Stomach smooth muscle (tissue), 2 donors: Measurements from ENCODE around the gene NANOS3.

Source experiments
- H3K27ac ChIP-seq: one replicate; pipeline ENCODE4 v1.7.0; 2013; ENCODE audit warnings: mild to moderate bottlenecking, low read length, inconsistent platforms
- H3K27me3 ChIP-seq, 2 donors: one replicate each; pipeline ENCODE4 v1.7.0; 2013; ENCODE audit warnings: low read length in 2 of 2; ENCODE audit not compliant: insufficient read depth in 2 of 2, control insufficient read depth in 1 of 2
- H3K36me3 ChIP-seq, 2 donors: one replicate each; pipeline ENCODE4 v1.7.0; 2013; ENCODE audit warnings: low read length in 2 of 2; ENCODE audit not compliant: control insufficient read depth in 2 of 2, insufficient read depth in 2 of 2
- H3K4me1 ChIP-seq: one replicate; pipeline ENCODE4 v1.7.0; 2013; ENCODE audit warnings: low read length; ENCODE audit not compliant: control insufficient read depth, insufficient read depth
- H3K4me3 ChIP-seq, 2 donors: one replicate each; pipeline ENCODE4 v1.7.0; 2013; ENCODE audit warnings: low read length in 2 of 2
- H3K9ac ChIP-seq, 2 donors: one replicate each; pipeline ENCODE4 v1.7.0; 2013; ENCODE audit warnings: low read length in 2 of 2, mild to moderate bottlenecking in 1 of 2
- H3K9me3 ChIP-seq, 2 donors: one replicate each; pipeline ENCODE4 v1.7.0; 2013; ENCODE audit warnings: low read length in 2 of 2; ENCODE audit not compliant: control insufficient read depth in 2 of 2
- donor health status: healthy.
- donor health status: Pancreatic carcinoma.

Gene NANOS3

DNA sequence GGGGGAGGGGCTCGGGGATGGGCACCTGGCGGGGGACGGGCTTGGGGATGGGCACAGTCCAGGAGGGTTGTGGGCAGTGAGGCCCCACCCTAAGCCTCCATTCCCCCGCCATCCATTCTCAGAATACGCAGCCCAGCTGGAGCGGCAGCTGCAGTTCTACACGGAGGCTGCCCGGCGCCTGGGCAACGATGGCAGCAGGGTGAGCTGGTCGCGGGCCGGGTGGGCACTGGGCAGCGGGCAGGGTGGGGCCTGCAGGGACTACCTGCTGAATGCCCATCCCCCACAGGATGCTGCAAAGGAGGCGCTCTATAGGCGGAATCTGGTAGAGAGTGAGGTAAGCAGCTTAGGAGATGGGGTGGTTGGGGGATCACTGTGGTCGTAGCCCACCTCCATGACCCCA, 53.0 kb downstream of the NANOS3 start:
- Histone ChIP-seq H3K36me3 (peaks cover 6 to 13% of the 10 kb centered on the region in 2 donors), H3K4me3 (no peak overlapping the region), H3K27ac (no peak overlapping the region), H3K4me1 (no peaks in the 10 kb centered on the region), H3K9me3 (no peaks in the 10 kb centered on the region), H3K9ac (no peak overlapping the region), H3K27me3 (peaks cover 0 to 13% of the 10 kb centered on the region in 2 donors)
